ENCODE measurements around the gene SHISA5. TPM values are rescaled to one million over a fixed set of nuclear protein-coding genes. Genes with fewer than 3 reads are reported as not detected.

Gene SHISA5
- total and polyA plus RNA-seq, 2 of the 8 experiments (the other 6 are each of a cell fraction or from before 2014, with no cell fraction given): 196 to 315 TPM

DNA sequence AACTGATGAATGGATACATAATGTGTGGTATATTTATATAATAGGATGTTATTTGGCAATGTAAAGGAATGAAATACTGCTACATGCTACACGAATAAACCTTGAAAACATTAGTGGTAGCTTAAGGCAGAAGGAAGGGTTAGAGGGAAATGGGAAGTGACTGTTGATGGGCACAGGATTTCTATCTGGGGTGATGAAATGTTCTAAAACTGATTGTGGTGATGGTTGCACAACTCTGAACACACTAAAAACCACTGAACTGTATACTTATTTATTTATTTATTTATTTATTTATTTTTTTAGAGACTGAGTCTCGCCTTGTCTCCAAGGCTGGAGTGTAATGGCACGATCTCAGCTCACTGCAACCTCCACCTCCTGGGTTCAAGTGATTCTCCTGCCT, 24.8 kb upstream of the SHISA5 start:
- no peak overlapping the region for H2BK15ac ChIP-seq (ENCODE audit: low read length)
- H3K56ac ChIP-seq (replicated peaks; ENCODE audit: insufficient read length, low read depth, low read length): no peak overlapping the region
- H3K27ac ChIP-seq (ENCODE audit: low read depth, low read length): no peak overlapping the region
- no peaks in the 10 kb centered on the region for H3K79me2 ChIP-seq (ENCODE audit: control insufficient read depth in 1 of 2, insufficient read depth in 2 of 2, low read length in 2 of 2)
- 84% methylated on average over 3 of the region's 3 CpGs; no CpG with 5 or more reads in 1 of the 2 experiments for WGBS, 2 experiments (ENCODE audit: extremely low coverage in 1 of 2, insufficient coverage in 1 of 2, insufficient read length in 1 of 2, insufficient replicate concordance in 2 of 2, low coverage in 1 of 2, low lambda C conversion rate in 2 of 2, missing lambda C conversion rate in 1 of 2)
- H2AFZ ChIP-seq (ENCODE audit: low read length): no peak overlapping the region
- H2BK12ac ChIP-seq (ENCODE audit: low read depth, low read length): no peak overlapping the region
- no peaks in the 10 kb centered on the region for H3K23me2 ChIP-seq (ENCODE audit: low read depth, low read length)
- no peak overlapping the region for H4K5ac ChIP-seq (ENCODE audit: insufficient read length, low read depth, low read length)
- no peak overlapping the region for H2BK120ac ChIP-seq (replicated peaks; ENCODE audit: low read depth, low read length)
- no peak for TF ChIP-seq SIX5 (IDR thresholded peaks at IDR 0.05; ENCODE audit: low read depth, low read length)
- H4K8ac ChIP-seq (ENCODE audit: extremely low read depth, insufficient read depth, low read length): no peak overlapping the region
- no peak overlapping the region for H2AK5ac ChIP-seq (ENCODE audit: low read depth, low read length)
- H3K23ac ChIP-seq (ENCODE audit: insufficient read length): no peak overlapping the region
- H4K20me1 ChIP-seq (replicated peaks in 1 of 2; ENCODE audit: control insufficient read depth in 1 of 2, insufficient read depth in 2 of 2, low read length in 2 of 2): no peaks in the 10 kb centered on the region
- H3K14ac ChIP-seq (ENCODE audit: insufficient read length): no peak overlapping the region
- no peak overlapping the region for H2BK20ac ChIP-seq (ENCODE audit: low read length)
- DNase-seq (ENCODE audit: low read depth in 1 of 2, low spot score in 2 of 2): no peak
- H3K4ac ChIP-seq (replicated peaks; ENCODE audit: insufficient read length, low read depth, low read length): no peak overlapping the region
- no peaks in the 10 kb centered on the region for H3K9me3 ChIP-seq (ENCODE audit: insufficient read depth in 2 of 2, low read depth in 1 of 2, low read length in 1 of 2)
- no peaks in the 10 kb centered on the region for H3K79me1 ChIP-seq (ENCODE audit: low read depth, low read length)
- FAIRE-seq: no peak
- no peak overlapping the region for H3K18ac ChIP-seq (ENCODE audit: extremely low read depth, low read length)
- H3K27me3 ChIP-seq (replicated peaks in 1 of 4; ENCODE audit: control insufficient read depth in 3 of 4, extremely low read depth in 1 of 4, insufficient read depth in 3 of 4, low read length in 3 of 4): no peaks in the 10 kb centered on the region
- CTCF ChIA-PET (ENCODE audit: partially characterized antibody): interaction anchor here (0.7 to 7.0 kb wide), 4 partner anchors 16 to 255 kb away, joined by 3 to 35 read pairs (median 3); no protein-coding TSS in a partner anchor
- H3K9ac ChIP-seq (replicated peaks in 1 of 4; ENCODE audit: extremely low read depth in 1 of 4, low read depth in 3 of 4, low read length in 3 of 4): no peak overlapping the region
- H3K4me3 ChIP-seq (ENCODE audit: extremely low read depth in 1 of 4, insufficient read depth in 2 of 4, low read depth in 3 of 4, low read length in 4 of 4): no peak overlapping the region
- H2BK5ac ChIP-seq (ENCODE audit: low read depth, low read length): no peak overlapping the region
- no peaks in the 10 kb centered on the region for H3K4me1 ChIP-seq (replicated peaks in 1 of 4; ENCODE audit: control insufficient read depth in 3 of 4, insufficient read depth in 4 of 4, low read length in 3 of 4)
- POLR2A ChIA-PET (ENCODE audit: partially characterized antibody): interaction anchor here (0.6 kb wide), 1 partner anchor 56 kb away, joined by 3 read pairs; no protein-coding TSS in a partner anchor
- H3K4me2 ChIP-seq (ENCODE audit: insufficient read depth in 1 of 2, low read depth in 2 of 2, low read length in 2 of 2): no peak overlapping the region
- H3K36me3 ChIP-seq (ENCODE audit: control insufficient read depth in 2 of 4, insufficient read depth in 4 of 4, low read length in 3 of 4): peaks cover 0 to 7% (median 3%) of the 10 kb centered on the region in 4 experiments; a peak in 7 of 8 replicates
- H4K91ac ChIP-seq (replicated peaks; ENCODE audit: insufficient read length, low read length): no peak overlapping the region

Measured in H1 (cell line).